HG03139 (cell line): ENCODE results near the gene ACTR1A.
"Not testable (repeated sequence)": the region's sequence is repeated elsewhere in the genome, so short reads cannot be mapped to it uniquely, and the experiment has no call there.

ENCODE experiments used
- ATAC-seq: cut with Tn5 transposase; IDR thresholded peaks from one replicate; pipeline ENCODE4 v1.9.1; 2021; ENCODE audit not compliant: unreplicated experiment

ACTR1A gene

DNA sequence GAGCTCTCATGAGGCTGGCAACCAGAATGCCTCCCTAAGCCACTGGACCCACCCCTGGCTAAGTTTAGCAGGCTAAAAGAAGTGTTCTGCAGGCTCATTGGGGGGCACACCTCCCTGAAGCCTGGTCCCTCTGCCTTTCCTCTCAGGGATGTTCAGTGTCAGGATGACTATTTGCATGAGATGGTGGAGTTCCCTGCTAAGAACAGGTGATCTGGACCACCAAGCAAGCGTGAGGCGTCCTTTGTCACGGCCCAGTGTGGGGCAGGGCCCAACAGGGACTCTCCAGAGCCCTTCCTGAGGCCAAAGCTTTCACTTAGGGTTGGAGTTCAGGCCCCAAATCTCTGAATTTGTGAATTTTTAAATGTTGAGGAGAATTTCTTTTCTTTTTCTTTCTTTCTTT is 13.2 kb upstream of the ACTR1A start:
- ATAC-seq: no peak

DNA sequence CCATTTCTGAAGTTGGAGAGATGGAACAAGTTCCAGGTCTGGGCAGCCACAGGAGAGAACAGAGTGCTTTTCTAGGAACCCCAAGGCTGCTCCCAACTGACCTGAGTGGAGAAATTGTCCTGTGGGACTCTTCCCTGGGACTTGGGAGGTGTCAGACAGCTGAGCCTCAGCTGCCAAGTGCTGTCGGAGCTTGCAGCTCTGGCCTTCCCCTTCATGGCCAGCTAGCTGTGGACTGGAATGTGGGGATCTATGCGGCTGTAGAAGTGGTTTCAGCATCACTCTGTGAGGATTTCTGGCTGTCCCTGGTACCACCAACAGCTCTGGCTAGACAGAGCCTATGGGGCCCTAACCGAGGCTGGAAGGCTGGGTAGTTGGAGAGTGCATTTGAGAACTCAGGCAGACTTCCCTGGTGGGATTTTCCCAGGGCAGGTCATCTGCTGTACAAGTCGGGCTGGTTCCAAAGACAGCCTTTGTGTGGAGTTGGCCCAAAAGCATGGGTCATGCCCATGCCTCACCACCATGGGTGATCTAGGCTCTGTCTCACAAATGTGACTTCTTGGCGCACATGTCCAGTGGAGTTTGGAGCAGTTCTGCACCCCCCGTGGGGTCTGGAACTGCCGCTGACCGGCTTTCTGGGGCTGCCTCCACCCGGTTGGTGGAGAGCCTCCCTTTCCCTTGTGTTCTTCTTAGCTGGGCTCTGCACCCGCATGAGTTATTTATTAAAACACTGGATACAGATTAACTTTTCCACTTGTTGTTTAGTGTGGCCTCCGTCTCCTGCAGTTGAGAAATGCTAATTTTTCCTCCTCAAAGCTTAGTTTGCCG is 12.2 kb upstream of the ACTR1A start:
- ATAC-seq: no peak

DNA sequence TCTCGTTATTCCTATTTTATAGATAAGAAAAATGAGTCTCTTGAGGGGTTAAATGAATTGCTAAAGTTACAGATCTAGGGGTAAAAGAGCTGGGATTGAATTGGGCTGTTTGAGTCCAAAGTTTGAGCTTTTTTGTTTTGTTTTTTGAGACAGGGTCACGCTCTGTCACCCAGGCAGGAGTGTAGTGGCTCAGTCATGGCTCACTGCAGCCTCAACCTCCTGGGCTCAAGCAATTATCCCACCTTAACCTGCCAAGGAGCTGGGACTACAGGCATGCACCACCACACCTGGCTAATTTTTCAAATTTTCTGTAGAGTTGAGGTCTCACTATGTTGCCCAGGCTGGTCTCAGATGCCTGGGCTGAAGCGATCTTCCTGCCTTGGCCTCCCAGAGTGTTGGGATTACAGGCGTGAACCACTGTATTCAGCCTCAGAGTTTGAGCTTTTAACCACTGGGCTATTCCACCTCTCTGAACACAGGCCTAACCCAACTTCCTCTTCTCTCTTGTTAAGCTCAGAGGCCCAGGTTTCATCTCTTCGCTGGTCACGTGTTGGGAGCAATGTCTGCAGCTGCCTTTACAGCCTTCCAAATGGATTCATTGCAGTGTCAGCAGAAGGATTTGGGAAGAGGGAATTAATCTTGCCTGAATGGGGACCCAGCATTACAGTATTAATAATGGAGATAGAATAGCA is 9.2 kb upstream of the ACTR1A start:
- ATAC-seq: no peak

DNA sequence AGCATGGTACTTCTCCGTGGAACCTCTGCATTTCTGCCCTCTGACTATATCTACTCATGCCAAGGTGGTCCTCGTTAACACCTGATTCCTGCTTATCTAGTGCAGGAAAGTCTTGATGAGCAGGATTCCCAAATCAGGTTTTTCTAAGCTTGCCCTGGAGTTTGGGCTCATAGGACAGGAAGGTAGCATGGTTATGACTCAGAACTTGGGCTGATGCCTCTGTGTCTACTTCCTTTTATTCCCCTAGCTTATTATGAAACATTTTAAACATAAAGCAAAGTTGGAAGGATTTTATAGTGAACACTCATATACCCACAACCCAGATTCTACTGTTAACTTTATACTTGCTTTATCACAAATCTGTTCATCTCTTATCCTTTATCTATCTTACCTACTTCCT is 6.9 kb upstream of the ACTR1A start:
- no peak for ATAC-seq

DNA sequence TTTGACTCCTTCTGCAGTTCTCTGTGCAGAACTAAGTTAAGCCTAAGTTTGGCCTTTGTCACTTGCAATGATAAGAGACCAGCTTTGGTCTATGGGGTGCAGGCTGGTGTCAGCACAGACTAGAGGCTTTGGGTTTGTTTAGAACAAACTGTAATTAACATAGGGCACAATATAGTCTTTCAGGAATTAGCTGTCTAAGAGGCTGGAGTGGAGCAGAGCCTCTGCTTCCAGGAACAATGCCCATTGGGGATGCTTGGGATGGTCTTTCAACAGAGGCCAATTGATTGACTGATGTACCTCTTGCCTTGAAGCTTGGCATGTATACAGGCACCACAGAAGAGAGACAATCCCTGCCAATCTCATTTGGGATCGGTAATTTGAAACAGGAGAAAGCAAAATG is 6.0 kb upstream of the ACTR1A start:
- no peak for ATAC-seq

DNA sequence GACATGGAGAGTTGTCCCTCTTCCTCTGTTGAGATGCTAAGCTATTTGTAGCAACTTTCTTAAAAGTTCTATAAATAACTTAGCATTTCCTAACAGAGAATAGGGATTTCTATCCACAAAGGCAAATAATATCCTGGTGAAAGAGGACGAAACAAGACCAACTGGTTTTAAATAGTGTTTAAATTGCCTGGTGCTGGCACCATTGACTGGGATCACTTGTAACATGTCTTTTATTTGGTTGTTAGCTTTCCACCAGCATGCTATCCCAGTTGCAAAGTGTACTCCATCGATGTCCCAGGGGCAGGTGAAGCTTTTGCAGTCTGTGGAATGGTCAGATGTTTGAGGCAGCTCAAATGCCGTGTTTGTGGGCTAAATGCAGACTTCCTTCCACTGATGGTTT is 5.0 kb upstream of the ACTR1A start:
- no peak for ATAC-seq

DNA sequence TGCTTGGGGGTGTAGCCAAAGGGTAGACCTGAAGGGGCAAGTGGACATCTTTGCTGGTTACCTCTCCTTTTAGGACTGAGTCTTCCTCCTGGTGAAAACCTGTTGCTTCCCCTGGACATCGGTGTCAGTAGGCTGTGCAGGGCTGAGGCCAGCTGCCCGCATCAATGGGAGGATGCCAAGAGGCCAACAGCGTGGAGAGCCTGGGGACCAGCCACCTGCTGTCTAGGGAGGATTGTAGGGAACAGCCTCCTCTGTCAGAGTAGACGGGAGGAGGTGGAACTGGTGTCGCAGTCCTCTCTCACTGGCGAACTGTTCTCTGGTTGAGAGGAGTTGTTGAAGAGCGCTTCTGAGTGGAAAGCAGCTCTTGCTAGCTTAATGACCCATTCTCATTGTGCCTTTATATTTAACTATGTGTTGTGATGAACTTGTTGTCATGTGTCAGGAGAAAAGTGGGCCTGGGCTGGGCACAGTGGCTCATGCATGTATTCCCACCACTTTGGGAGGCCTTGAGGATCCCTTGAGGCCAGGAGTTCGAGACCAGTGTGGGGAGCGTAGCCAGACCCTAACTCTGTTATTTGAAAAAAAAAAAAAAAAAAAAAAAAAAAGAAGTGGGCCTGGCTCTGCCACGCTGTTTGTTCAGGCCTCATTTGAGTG is 3.1 kb upstream of the ACTR1A start:
- no peak for ATAC-seq

DNA sequence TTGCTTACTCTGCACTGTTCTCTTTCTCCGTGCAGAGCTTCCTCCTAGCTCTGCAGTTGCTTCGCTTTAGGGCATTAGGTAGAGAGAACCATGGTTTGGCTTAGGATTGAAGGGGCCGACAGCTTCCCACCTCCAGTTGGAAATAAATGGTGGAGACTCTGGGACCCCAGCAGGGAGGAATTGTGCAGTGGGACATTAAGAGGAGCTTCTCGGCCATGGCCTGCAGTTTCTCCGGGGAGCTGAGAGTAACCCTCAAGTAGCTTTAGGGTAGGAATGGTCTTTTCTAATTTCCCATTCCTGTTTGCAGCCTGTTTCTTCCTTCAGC is 2.4 kb upstream of the ACTR1A start:
- no peak for ATAC-seq

DNA sequence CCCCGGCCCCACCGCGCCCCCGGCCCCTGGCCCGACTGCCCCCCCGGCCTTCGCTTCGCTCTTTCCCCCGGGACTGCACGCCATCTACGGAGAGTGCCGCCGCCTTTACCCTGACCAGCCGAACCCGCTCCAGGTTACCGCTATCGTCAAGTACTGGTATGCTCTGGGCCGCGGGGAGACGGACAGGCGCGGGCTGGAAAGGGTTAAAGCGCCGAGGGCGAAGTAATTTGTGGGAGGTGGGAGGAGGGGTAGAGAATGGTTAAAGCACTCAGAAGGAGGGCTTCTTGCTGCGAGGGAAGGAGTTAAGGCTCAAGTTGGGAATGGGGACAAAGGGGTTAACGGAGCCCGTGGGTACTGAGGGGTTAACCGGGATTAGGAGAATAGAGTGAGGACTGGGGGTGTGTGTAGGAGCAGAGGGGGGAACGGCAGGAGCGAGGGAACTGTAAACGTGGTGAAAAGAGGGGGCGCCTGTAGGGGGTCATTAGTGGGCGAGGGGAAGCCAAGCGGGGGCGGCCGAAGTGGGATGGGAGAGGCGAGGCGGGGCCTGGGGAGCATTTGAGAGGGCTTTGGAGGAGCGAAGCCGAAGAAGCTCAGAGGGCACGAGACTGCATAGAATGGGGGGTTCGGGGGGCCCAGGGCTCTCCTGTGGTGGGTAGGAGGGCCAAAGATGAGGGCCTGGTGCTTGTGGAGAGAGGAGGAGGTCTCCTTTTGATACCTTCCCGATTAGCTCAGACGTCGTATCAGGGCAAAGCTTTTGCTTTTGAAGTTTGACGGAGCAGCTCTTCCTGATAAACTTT is 1.9 kb upstream of the ACTR1A start:
- no peak for ATAC-seq

DNA sequence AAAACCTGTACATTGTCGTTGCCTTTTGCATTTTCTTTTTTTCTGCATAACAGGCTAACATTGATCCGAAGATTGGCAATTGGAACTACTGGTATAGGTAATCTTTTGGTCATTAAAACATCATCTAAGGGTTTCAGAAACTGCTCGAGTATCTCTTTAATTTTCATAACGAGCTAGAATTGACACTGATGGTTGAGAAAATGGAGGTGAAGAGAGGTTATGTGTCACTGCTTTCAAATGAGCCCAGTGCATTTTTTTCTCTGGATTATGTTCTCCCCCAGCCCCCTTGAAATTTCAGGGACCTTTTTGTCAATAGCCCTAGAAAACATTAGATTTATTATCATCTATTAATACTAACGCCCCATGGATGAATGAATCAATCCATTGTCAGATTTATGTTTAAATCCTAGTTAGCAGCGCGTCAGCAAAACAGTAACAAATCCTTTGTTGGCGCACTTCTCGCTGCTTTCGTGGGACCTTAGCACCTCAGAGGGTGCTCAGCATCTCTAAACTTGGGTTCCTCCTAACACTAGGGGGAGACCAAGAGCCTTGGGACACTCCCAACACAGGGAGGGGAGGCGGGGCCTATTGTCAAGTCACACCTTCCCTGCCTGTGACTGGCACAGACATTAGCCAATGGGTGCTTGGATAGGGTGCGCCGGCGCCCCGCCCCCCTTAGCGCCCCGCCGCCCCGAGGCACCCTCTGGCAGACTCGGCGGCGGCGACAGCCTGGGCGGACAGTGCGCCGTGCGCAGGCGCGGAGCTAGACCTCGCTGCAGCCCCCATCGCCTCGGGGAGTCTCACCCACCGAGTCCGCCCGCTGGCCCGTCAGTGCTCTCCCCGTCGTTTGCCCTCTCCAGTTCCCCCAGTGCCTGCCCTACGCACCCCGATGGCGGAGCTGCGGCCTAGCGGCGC is 1.0 kb upstream of the ACTR1A start, which contains the start of gene SUFU:
Gene SUFU (plus strand): TSS at position 709 of the 915 bp plus-strand sequence. CDS start 181 bp downstream, at position 890.
- peak; percentile 49 for ATAC-seq

DNA sequence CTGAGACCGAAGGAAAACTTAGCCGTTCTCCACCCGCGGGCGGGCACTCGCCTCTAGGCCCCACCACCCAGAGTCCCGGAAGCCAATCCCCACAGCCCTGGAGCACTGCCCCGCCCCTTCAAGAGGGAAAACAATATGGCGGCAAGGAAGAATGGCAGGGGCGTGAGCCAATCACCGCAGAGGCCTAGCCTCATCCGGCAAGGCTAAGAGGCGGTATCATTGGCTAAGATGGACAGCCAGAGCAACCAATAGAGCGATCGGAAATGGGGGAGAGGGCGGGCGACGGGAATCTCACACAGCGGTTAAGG is 529 bp downstream of the ACTR1A start:
- peak; percentile 65 for ATAC-seq

DNA sequence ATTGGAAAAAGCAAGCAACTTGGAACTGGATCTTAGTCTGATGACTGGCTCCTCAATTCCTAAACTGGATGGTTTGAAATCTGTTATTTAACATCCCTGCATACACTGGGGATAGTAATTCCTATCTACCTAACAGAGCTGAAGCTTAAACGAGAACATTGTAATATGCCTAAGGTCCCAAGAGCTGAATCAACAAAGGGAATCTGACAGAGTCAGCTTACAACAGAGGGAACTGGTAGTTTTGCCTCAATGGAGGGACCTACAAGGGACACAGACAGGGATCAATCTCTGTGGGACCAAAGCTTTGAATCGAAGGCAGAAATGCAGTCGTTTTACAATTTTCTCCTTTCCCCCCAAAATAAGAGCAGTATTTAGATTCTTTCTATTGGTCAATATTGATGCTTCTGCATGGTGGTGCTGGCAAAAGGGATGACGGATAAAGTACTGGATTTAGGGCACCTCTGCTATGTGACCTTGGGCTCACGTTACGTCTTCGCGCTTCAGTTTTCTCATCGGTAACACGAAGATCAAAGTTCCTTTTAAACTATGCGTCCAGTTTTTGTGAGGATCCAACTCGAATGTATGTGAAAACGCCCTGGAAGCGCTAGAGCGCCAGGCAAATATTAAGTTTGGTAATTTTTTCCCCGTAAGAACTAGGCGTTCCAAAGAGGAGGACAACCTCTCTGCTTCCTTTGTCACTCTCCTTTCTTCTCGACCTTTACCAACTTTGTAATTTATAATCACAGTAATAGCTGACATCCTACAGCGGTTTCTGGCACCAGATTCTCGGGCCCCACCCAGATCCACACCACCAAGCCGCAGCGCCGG is 1.1 kb downstream of the ACTR1A start:
- no peak for ATAC-seq

DNA sequence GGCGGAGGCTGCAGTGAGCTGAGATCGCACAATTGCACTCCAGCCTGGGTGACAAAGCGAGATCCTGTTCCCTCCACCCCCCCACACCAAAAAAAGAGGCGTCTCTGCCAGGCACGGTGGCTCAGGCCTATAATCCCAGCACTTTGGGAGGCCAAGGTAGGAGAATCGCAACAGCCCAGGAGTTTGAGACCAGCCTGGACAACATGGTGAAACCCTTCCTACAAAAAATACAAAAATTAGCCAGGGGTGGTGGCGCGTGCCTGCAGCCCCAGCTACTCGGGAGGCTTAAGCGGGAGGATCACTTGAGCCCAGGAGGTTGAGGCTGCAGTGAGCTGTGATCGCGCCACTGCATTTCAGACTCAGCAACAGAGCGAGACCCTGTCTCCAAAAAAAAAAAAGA is 1.8 kb downstream of the ACTR1A start:
- not testable (repeated sequence) for ATAC-seq

DNA sequence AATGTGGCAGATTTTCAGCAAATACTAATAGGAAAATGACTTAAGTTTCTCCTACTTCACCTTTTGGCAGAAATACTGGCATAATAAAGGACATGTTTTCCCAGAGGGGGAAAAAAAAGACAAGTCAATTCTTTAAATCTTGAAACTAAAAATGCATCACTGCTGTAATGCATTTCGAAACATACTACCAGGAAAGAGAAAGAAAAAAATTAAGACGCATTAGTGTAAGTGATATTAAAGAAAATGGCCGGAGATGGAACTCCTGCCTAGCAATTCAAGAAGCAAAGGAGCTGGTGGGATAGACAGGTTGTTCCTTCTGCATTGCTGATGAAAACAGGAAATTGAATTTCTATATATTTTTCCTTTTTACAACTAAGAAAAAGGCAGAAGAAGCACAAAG is 3.2 kb downstream of the ACTR1A start:
- no peak for ATAC-seq

DNA sequence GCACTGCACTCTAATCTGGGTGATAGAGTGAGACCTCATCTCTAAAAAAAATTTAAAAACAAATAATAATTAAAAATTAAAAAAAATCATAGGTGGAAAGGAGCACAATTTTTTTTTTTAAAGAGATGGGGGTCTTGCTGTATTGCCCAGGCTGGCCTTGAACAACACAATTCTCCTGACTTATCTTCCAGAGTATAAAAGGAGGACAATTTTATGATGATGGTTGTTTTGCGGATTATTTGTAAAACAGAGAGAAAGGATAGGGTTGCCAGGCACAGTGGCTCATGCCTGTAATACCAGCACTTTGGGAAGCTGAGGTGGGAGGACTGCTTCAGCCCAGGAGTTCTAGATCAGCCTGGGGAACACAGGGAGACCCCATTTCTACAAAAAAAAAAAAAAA is 5.0 kb downstream of the ACTR1A start:
- no peak for ATAC-seq

DNA sequence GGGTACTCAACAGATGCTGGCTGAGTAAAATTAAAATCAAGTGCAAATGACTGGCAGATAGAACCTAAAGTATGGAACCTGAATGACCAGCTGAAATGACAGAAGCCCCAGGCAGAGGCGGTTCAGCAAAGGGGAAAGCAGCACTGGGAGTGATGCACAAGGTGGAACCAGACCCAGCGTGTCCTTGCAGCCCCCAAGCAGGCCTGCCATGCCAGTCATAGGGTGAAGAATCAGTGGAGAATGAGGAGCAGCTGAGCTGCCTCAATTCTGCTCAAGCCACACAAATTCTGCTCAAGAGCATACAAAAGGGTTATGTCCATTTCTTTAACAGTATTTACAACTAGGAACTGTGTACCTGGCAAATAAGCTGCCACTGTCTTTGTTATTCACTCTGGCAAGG is 8.7 kb downstream of the ACTR1A start:
- no peak for ATAC-seq

DNA sequence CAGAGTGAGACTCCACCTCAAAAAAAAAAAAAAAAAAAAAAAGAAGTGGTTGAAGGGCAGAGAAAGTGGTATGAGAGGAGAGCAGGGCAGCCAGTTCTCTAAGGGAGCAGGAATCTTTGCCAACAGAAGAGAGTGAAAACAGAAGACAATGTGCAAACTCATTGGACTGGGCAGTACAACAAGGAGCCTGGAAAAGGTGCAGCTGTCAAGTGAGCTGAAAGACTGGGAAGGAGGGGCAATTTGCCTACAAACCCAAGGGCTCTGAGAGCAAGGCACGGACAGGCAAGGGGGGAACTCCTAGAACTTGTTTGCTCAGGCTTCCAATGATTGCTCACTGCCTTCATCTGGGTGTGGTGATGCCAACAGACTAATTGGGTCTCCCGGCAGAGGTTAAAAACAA is 9.5 kb downstream of the ACTR1A start:
- ATAC-seq: no peak

DNA sequence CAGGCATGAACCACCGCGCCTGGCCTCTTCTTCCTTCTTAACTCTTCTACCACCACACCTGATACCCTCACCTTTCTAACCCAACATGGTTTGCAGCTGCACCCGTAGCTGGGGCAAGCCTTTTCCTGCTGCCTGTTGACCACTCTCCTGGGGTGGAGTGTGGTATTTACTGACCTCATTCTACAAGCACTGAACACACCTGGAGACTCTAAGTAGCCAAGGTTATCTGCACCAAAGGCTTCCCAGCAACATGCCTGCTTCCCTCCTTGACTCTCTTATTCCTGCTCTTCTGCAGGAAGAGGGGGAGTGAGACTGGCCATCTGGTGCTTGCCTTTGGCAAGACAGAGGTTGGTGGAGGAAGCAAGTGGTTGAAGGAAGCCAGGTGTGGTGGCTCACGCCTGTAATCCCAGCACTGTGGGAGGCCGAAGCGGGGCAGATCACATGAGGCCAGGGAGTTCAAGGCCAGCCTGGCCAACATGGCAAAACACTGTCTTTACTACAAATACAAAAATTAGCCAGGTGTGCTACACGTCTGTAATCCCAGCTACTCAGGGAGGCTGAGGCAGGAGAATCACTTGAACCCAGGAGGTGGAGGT is 10.1 kb downstream of the ACTR1A start:
- ATAC-seq: no peak

DNA sequence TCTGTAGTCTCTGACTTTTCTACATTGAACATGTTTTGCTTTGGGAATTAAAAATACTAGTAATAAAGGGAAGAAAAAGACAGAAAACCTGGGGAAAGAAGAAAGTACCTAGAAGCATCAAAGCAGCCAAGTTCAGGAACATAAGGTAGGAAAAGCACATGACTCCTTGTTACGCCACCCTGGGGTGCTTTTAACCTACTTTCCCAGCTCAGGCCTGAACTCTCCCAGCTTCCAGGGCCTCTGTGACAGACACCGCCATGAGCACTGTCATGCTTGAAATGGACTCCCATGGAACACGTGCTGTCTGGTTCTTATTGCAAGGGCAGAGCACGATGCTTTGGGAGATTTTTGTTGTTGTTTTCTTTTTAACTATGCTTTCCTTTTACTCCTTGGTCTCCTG is 11.4 kb downstream of the ACTR1A start:
- ATAC-seq: no peak
